Lower leg skin (tissue), 4 donors: Measurements from ENCODE around the gene NFIA. TPM values are rescaled to one million over a fixed set of nuclear protein-coding genes. Genes with fewer than 3 reads are reported as not detected.

Experiments used
- DNase-seq, 2 donors: peaks; one replicate each; pipeline ENCODE4 v3.0.0-alpha.2; 2019; ENCODE audit warnings: low spot score in 2 of 2
- H3K4me3 ChIP-seq: fragments of 200-600 bp; sonication (generic); 2 replicates; pipeline ENCODE4 v1.5.1; 2017; ENCODE audit warnings: mild to moderate bottlenecking, low read depth; ENCODE audit not compliant: poor library complexity, severe bottlenecking
- POLR2A ChIP-seq, 2 donors: fragments of 450-650 bp; IDR thresholded peaks; one replicate each; pipeline ENCODE4 v1.6.1; 2016 to 2017; ENCODE audit warnings: antibody characterized with exemption in 2 of 2, mild to moderate bottlenecking in 1 of 2, moderate library complexity in 1 of 2
- WGBS, 2 donors: methylation state at CpG; one replicate each; pipeline ENCODE4 v1.1.5; 2018; 5-methylcytosine and 5-hydroxymethylcytosine counted together
- intact Hi-C: fragments of 100-400 bp; cut with DNase I; formaldehyde crosslinking; loops from one replicate; pipeline ENCODE4 v1.15.0; 2023; ENCODE audit warnings: low total_unique reads
- total RNA-seq, 4 donors: library from RNA; depleted of rRNA; stranded (reverse); fragments of >200 nt; gene quantifications; one replicate each; pipeline ENCODE4 v1.1.0, GENCODE V29; 2016
- TF ChIP-seq, protein P1 (sequence below), 3 donors: fragments of 450-650 bp; IDR thresholded peaks; one replicate each; pipeline ENCODE4 v1.5.1; 2016; ENCODE audit warnings: antibody characterized with exemption in 3 of 3, mild to moderate bottlenecking in 3 of 3, moderate library complexity in 2 of 3

NFIA gene
- total RNA-seq, 4 donors from 2014 or later = 26.0 to 32.5 (median 30.3) TPM

DNA sequence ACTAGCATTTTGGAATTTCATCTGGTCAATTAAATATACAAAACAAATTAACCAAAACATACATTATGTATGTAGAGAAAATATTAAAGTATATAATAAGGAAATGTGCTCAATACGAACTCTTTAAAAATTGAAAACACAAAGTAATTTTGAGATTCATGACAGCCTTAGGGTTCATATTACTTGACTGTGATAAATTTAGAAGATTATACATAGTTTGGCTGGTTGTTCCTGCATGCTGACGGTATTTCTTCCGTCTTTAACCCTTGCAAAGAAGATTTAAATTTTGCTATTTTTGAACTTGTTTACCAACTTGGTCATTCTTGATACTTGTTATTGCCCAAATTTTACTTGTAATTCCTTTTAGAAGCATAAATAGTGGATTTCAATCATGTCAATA, 298.2 kb downstream of the NFIA start:
- 71 to 75% methylated on average over 3 of the region's 3 CpGs for WGBS, 2 donors
- no peak for TF ChIP-seq POLR2A (IDR thresholded peaks at IDR 0.05)
- TF ChIP-seq, protein P1, sequence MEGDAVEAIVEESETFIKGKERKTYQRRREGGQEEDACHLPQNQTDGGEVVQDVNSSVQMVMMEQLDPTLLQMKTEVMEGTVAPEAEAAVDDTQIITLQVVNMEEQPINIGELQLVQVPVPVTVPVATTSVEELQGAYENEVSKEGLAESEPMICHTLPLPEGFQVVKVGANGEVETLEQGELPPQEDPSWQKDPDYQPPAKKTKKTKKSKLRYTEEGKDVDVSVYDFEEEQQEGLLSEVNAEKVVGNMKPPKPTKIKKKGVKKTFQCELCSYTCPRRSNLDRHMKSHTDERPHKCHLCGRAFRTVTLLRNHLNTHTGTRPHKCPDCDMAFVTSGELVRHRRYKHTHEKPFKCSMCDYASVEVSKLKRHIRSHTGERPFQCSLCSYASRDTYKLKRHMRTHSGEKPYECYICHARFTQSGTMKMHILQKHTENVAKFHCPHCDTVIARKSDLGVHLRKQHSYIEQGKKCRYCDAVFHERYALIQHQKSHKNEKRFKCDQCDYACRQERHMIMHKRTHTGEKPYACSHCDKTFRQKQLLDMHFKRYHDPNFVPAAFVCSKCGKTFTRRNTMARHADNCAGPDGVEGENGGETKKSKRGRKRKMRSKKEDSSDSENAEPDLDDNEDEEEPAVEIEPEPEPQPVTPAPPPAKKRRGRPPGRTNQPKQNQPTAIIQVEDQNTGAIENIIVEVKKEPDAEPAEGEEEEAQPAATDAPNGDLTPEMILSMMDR (IDR thresholded peaks at IDR 0.05) = no peak
- H3K4me3 ChIP-seq = no peak overlapping the region
- intact Hi-C loops = no loop called here
- no peak for DNase-seq

DNA sequence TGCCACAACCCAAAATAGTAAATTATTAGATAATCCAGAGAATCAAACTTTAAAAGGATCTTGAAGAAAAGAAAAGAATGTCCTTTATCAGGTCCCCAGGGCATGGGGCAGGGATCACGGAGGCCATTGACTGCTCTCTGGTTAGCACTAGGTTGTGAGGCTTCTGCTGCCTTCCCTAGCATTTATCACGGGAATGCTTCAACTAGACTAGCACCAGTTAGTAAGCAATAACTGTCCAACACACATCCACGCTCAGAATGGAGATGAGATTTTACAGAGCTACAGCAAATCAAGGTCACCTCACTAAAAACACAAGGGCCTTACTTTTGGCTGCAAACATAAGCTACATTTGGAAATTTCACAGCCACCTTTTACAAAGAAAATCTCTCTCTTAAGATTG, 304.0 kb downstream of the NFIA start:
- no peak for DNase-seq
- WGBS, 2 donors = 96 to 100% methylated on average over 3 of the region's 3 CpGs
- intact Hi-C loops = no loop called here
- H3K4me3 ChIP-seq = no peak overlapping the region
- no peak for TF ChIP-seq POLR2A (IDR thresholded peaks at IDR 0.05)
- TF ChIP-seq, protein P1 (IDR thresholded peaks at IDR 0.05) = no peak

DNA sequence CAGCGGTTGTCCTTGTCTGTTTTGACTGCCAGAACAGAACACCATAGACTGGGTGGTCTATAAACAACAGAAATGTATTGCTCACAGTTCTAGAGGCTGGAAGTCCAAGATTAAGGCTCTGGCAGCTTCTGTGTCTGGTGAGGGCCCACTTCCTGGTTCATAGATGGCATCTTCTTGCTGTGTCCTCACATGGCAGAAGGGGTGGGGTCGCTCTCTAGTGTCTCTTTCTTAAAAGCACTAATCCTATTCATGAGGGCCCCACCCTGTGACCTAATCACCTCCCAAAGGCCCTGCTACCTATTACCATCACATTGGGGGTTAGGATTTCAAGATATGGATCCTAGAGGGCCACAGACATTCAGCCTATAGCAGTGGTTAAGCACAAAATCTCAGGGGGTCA, 304.4 kb downstream of the NFIA start:
- TF ChIP-seq POLR2A (IDR thresholded peaks at IDR 0.05) = no peak
- WGBS, 2 donors = 90 to 100% methylated on average over 2 of the region's 2 CpGs
- intact Hi-C loops = no loop called here

DNA sequence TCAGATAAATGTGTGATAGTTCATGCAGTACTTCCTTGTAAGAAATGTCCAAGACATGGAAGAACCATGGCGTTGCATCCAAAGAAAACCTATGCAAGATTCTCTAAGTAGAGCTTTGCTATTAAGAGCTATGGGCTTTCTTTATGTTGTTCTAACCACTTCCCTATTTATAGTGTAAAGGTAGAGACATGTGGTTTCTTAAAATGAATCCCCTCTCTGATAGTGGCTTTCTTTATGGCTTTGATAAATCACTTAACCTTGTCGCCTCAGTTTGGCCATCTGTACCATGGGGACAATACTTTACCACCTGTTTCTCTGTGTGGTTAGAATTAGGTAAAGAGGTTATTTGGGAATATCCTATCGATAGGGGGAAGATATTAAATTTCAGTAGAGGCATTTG, 305.5 kb downstream of the NFIA start:
- TF ChIP-seq POLR2A (IDR thresholded peaks at IDR 0.05) = no peak
- TF ChIP-seq, protein P1 (IDR thresholded peaks at IDR 0.05) = no peak
- 92% methylated on average over 3 of the region's 3 CpGs for WGBS, 2 donors
- intact Hi-C loops = no loop called here
- H3K4me3 ChIP-seq = no peak overlapping the region
- no peak for DNase-seq

More for the DNA sequence above, 304.4 kb downstream of the NFIA start:
- no peak overlapping the region for H3K4me3 ChIP-seq
- no peak for DNase-seq

DNA sequence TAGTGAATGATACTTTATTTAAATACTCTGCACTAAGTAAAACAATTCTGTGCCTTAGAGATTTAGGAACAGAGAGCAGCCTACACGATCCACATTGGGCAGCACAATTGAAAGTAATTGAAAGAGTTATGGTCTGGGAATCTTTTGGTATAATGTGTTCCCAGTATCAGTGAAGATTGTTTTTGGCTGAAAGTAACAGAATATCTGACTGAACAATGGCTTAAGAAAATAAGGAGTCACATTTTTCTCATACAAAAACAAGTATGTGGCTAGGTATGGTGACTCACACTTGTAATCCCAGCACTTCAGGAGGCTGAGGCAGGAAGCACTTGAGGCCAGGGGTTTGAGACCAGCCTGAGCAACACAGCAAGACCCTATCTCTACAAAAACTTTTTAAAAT, 306.2 kb downstream of the NFIA start:
- no peak for DNase-seq
- 56 to 78% methylated on average over 1 of the region's 1 CpG for WGBS, 2 donors
- intact Hi-C loops = no loop called here
- no peak overlapping the region for H3K4me3 ChIP-seq
- TF ChIP-seq, protein P1 (IDR thresholded peaks at IDR 0.05) = no peak
- TF ChIP-seq POLR2A (IDR thresholded peaks at IDR 0.05) = no peak

DNA sequence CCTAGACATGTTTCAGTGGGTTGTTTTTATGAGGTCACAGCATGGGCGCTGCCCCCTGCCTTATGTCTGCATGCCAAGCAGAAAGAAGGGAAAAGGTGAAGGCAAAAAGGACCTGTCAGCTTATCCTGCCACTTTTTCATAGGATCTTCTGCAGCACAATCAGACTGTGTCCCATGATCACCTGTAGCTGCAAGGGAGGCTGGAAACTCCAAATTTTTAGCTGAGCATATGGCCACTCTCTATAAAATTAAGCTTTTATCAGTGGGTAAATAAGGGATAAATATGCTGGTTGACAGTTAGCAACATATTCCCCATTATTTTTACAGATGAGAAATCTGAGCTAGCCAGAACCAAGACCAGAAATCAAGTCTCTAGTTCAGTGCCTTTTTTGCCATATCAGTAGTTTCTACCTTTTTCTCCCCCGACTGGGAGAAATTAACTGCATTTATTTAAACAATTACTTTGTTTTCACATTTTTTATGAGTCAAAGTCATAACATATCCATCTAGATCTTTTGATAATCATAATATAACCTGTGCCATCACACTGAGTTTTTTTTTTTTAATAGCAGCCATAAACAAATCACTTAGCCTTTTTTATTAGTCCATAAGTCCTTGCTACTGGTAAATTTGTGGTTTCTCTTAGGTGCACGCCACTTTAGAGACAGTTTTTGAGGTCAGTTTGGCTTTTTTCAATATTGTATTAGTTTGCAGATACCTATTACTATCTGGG, 307.0 kb downstream of the NFIA start:
- TF ChIP-seq POLR2A (IDR thresholded peaks at IDR 0.05) = no peak
- TF ChIP-seq, protein P1 (IDR thresholded peaks at IDR 0.05) = no peak
- 79 to 94% methylated on average over 3 of the region's 3 CpGs for WGBS, 2 donors
- H3K4me3 ChIP-seq = no peak overlapping the region
- intact Hi-C loops = no loop called here
- no peak for DNase-seq
